HCT116 (cell line): Measurements from ENCODE around the gene LSM11. TPM values are rescaled to one million over a fixed set of nuclear protein-coding genes. Genes with fewer than 3 reads are reported as not detected.

Experiments used
- ATAC-seq: fragments of 200-7000 bp; cut with Tn5 transposase; 2 replicates; pipeline ENCODE4 v1.9.1; 2020; ENCODE audit warnings: mild to moderate bottlenecking, moderate library complexity
- BruUV-seq: library from RNA; stranded (reverse); fragments of 400-500 nt; replicated peaks from 2 replicates; lab custom pipeline; 2021; lab: Mats Ljungman, UMichigan
- CTCF ChIA-PET: fragments of 300-600 bp; sonication (Branson Sonifier 250); formaldehyde crosslinking; loops from one replicate; lab custom pipeline; 2021; ENCODE audit warnings: antibody characterized with exemption; lab: Charles Lee
- POLR2A ChIA-PET: fragments of 300-600, 350-600 bp; sonication (Branson Sonifier 250); formaldehyde crosslinking; loops from one replicate; lab custom pipeline; 2021; ENCODE audit warnings: antibody characterized with exemption; lab: Charles Lee
- RAD21 ChIA-PET, 2 experiments: fragments of 300-600 bp; sonication (Branson Sonifier 250); formaldehyde crosslinking; loops; one replicate each; lab custom pipeline; 2023; ENCODE audit warnings: low total read pairs in 2 of 2; ENCODE audit not compliant: uncharacterized antibody in 2 of 2, unreplicated experiment in 2 of 2, low non-redundant PET in 1 of 2; lab: Charles Lee
- DNase-seq: peaks from one replicate; pipeline ENCODE4 v3.0.0-alpha.2; 2010; ENCODE audit warnings: low read depth, low spot score
- H2AFZ ChIP-seq: fragments of 200-600 bp; shearing (Covaris generic), sonication (generic); 2 replicates; pipeline ENCODE4 v1.6.1; 2017; ENCODE audit warnings: low read depth, mixed run types, mixed read lengths, antibody characterized with exemption, low read length; ENCODE audit not compliant: poor library complexity, severe bottlenecking
- H3K27ac ChIP-seq: 2 replicates; pipeline ENCODE4 v1.5.1; 2012; ENCODE audit warnings: low read depth, low read length
- H3K27me3 ChIP-seq: fragments of 200-600 bp; sonication (generic); 2 replicates; pipeline ENCODE4 v1.6.1; 2016; ENCODE audit warnings: mixed run types, low read length, mixed read lengths; ENCODE audit not compliant: insufficient read depth
- H3K36me3 ChIP-seq, 2 experiments: fragments of 200-500 bp in 1 of 2; fragments of 200-600 bp in 1 of 2; sonication (Bioruptor generic) in 1 of 2; sonication (generic) in 1 of 2; 2 replicates each; pipeline versions ENCODE4 v1.5.1 to v1.6.1; 2014 to 2016; ENCODE audit warnings: low read length in 2 of 2, inconsistent platforms in 1 of 2, mixed read lengths in 1 of 2, mixed run types in 1 of 2; ENCODE audit not compliant: insufficient read depth in 2 of 2, control insufficient read depth in 1 of 2
- H3K4me1 ChIP-seq, 2 experiments: fragments of 200-600 bp in 1 of 2; sonication (generic) in 1 of 2; 2 replicates each; pipeline versions ENCODE4 v1.5.1 to v1.6.1; 2012 to 2017; ENCODE audit warnings: low read length in 2 of 2, inconsistent platforms in 1 of 2, mild to moderate bottlenecking in 1 of 2, mixed read lengths in 1 of 2, mixed run types in 1 of 2, moderate library complexity in 1 of 2; ENCODE audit not compliant: insufficient read depth in 2 of 2, control insufficient read depth in 1 of 2
- H3K4me2 ChIP-seq: fragments of 200-600 bp; sonication (generic); 2 replicates; pipeline ENCODE4 v1.6.1; 2017; ENCODE audit warnings: mixed run types, low read length, mixed read lengths
- H3K4me3 ChIP-seq, 2 experiments: fragments of 200-600 bp in 1 of 2; sonication (generic) in 1 of 2; replicated peaks in 1 of 2; 2 replicates each; pipeline ENCODE4 v1.5.1; 2011 to 2016; ENCODE audit warnings: low read length in 2 of 2, control low read depth in 1 of 2, low read depth in 1 of 2, mild to moderate bottlenecking in 1 of 2, mixed read lengths in 1 of 2, mixed run types in 1 of 2
- H3K79me2 ChIP-seq: fragments of 200-600 bp; sonication (generic); 2 replicates; pipeline ENCODE4 v1.6.1; 2017; ENCODE audit warnings: mild to moderate bottlenecking, mixed run types, low read length, moderate library complexity, mixed read lengths; ENCODE audit not compliant: insufficient read depth
- H3K9ac ChIP-seq: fragments of 200-600 bp; sonication (generic); 2 replicates; pipeline ENCODE4 v1.6.1; 2016; ENCODE audit warnings: low read length, mixed read lengths
- H3K9me2 ChIP-seq: fragments of 200-600 bp; sonication (generic), shearing (Covaris generic); 2 replicates; pipeline ENCODE4 v1.6.1; 2017; ENCODE audit warnings: mixed run types, mild to moderate bottlenecking, moderate library complexity; ENCODE audit not compliant: insufficient read depth
- H3K9me3 ChIP-seq, 2 experiments: fragments of 200-500 bp in 1 of 2; fragments of 200-600 bp in 1 of 2; sonication (Bioruptor generic) in 1 of 2; sonication (generic) in 1 of 2; 2 replicates each; pipeline ENCODE4 v1.6.1; 2014 to 2017; ENCODE audit warnings: low read length in 2 of 2, mixed read lengths in 2 of 2, inconsistent platforms in 1 of 2, low read depth in 1 of 2, mild to moderate bottlenecking in 1 of 2, mixed run types in 1 of 2, moderate library complexity in 1 of 2; ENCODE audit not compliant: control insufficient read depth in 1 of 2, insufficient read depth in 1 of 2
- H4K20me1 ChIP-seq: fragments of 200-600 bp; sonication (generic), shearing (Covaris generic); 2 replicates; pipeline ENCODE4 v1.6.1; 2017; ENCODE audit warnings: mixed run types, mild to moderate bottlenecking, moderate library complexity; ENCODE audit not compliant: insufficient read depth
- CEBPB ChIP-seq: IDR thresholded peaks from 2 replicates; pipeline ENCODE4 v1.6.1; 2012; ENCODE audit warnings: low read depth
- EGR1 ChIP-seq: IDR thresholded peaks from 2 replicates; pipeline ENCODE4 v1.6.1; 2012; ENCODE audit warnings: low read depth
- ELF1 ChIP-seq: IDR thresholded peaks from 2 replicates; pipeline ENCODE4 v1.6.1; 2012; ENCODE audit warnings: low read depth, borderline replicate concordance
- EZH2 ChIP-seq: fragments of 200-600 bp; sonication (generic); IDR thresholded peaks from 2 replicates; pipeline ENCODE4 v1.6.1; 2017; ENCODE audit warnings: antibody characterized with exemption, mixed run types
- POLR2A ChIP-seq: IDR thresholded peaks from 2 replicates; pipeline ENCODE4 v1.7.0; 2011; ENCODE audit warnings: borderline replicate concordance; ENCODE audit not compliant: insufficient read depth, insufficient read length; ENCODE audit errors: extremely low read depth
- POLR2AphosphoS5 ChIP-seq: IDR thresholded peaks from 2 replicates; pipeline ENCODE4 v1.6.1; 2011; ENCODE audit warnings: mild to moderate bottlenecking, low read depth, low read length, moderate library complexity
- TCF7L2 ChIP-seq: IDR thresholded peaks from 2 replicates; pipeline ENCODE4 v1.7.0; 2011; ENCODE audit warnings: borderline replicate concordance, inconsistent platforms; ENCODE audit not compliant: insufficient read depth, insufficient read length; ENCODE audit errors: extremely low read depth
- ZNF274 ChIP-seq: fragments of 200-500 bp; sonication (Bioruptor generic); IDR thresholded peaks from 2 replicates; pipeline ENCODE4 v1.6.1; 2014; ENCODE audit warnings: mild to moderate bottlenecking, low read depth, low read length, inconsistent platforms
- intact Hi-C: fragments of 100-400 bp; cut with micrococcal nuclease; formaldehyde crosslinking; loops from 2 replicates; pipeline ENCODE4 v1.10.0; 2022
- total RNA-seq: library from RNA; stranded (reverse); gene quantifications from one replicate; pipeline ENCODE4 v1.2.1, GENCODE V29; 2021; ENCODE audit not compliant: unreplicated experiment
- TF ChIP-seq, protein P1 (sequence below): IDR thresholded peaks from 2 replicates; pipeline ENCODE4 v1.6.1; 2012; ENCODE audit warnings: low read depth
- TF ChIP-seq, protein P2 (sequence below): IDR thresholded peaks from 2 replicates; pipeline ENCODE4 v1.6.1; 2011; ENCODE audit warnings: mild to moderate bottlenecking, low read length, moderate library complexity; ENCODE audit not compliant: insufficient replicate concordance; ENCODE audit errors: extremely low read depth
- TF ChIP-seq, protein P3 (sequence below), 3 experiments: fragments of 200-600 bp in 1 of 3; sonication (generic) in 1 of 3; IDR thresholded peaks in 2 of 3; conservative IDR thresholded peaks in 1 of 3; 2 replicates each; pipeline ENCODE4 v1.5.1; 2012 to 2017; ENCODE audit warnings: low read depth in 2 of 3, low read length in 2 of 3, antibody characterized with exemption in 1 of 3, borderline replicate concordance in 1 of 3, control low read depth in 1 of 3, mild to moderate bottlenecking in 1 of 3, mixed read lengths in 1 of 3, mixed run types in 1 of 3, moderate library complexity in 1 of 3; ENCODE audit not compliant: insufficient read depth in 1 of 3
- TF ChIP-seq, protein P4 (sequence below): IDR thresholded peaks from 2 replicates; pipeline ENCODE4 v1.6.1; 2012

The LSM11 gene
- total RNA-seq, 1 experiment from 2014 or later = 6.2 TPM

DNA sequence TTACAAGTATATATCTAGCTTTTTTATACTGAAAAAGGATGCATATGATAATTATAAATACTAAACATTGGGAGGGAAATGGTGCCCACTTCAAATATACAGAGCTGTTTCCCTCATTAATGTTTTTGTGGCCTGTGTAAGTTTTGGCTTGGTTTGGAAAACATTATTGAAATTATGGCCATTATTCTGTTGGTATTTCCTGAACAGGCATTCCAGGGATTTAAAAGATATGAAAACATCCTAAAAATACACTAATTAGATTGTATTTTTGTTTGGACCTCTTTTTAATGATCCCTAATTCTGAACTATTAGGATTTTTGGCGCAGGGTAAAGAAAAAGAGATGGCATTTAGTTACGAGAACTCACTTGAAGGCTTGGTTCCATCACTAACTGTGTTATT is 64.5 kb downstream of the LSM11 start:
- ATAC-seq = no peak
- H3K9me3 ChIP-seq = no peaks in the 10 kb centered on the region

More for the DNA sequence above, 64.5 kb downstream of the LSM11 start:
- TF ChIP-seq, protein P1, sequence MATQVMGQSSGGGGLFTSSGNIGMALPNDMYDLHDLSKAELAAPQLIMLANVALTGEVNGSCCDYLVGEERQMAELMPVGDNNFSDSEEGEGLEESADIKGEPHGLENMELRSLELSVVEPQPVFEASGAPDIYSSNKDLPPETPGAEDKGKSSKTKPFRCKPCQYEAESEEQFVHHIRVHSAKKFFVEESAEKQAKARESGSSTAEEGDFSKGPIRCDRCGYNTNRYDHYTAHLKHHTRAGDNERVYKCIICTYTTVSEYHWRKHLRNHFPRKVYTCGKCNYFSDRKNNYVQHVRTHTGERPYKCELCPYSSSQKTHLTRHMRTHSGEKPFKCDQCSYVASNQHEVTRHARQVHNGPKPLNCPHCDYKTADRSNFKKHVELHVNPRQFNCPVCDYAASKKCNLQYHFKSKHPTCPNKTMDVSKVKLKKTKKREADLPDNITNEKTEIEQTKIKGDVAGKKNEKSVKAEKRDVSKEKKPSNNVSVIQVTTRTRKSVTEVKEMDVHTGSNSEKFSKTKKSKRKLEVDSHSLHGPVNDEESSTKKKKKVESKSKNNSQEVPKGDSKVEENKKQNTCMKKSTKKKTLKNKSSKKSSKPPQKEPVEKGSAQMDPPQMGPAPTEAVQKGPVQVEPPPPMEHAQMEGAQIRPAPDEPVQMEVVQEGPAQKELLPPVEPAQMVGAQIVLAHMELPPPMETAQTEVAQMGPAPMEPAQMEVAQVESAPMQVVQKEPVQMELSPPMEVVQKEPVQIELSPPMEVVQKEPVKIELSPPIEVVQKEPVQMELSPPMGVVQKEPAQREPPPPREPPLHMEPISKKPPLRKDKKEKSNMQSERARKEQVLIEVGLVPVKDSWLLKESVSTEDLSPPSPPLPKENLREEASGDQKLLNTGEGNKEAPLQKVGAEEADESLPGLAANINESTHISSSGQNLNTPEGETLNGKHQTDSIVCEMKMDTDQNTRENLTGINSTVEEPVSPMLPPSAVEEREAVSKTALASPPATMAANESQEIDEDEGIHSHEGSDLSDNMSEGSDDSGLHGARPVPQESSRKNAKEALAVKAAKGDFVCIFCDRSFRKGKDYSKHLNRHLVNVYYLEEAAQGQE = no peak
- TF ChIP-seq EZH2 = no peak
- TF ChIP-seq, protein P2, sequence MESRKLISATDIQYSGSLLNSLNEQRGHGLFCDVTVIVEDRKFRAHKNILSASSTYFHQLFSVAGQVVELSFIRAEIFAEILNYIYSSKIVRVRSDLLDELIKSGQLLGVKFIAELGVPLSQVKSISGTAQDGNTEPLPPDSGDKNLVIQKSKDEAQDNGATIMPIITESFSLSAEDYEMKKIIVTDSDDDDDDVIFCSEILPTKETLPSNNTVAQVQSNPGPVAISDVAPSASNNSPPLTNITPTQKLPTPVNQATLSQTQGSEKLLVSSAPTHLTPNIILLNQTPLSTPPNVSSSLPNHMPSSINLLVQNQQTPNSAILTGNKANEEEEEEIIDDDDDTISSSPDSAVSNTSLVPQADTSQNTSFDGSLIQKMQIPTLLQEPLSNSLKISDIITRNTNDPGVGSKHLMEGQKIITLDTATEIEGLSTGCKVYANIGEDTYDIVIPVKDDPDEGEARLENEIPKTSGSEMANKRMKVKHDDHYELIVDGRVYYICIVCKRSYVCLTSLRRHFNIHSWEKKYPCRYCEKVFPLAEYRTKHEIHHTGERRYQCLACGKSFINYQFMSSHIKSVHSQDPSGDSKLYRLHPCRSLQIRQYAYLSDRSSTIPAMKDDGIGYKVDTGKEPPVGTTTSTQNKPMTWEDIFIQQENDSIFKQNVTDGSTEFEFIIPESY = no peak
- TF ChIP-seq ZNF274 = no peak
- TF ChIP-seq POLR2A = no peak
- TF ChIP-seq ELF1 = no peak
- TF ChIP-seq, protein P3, sequence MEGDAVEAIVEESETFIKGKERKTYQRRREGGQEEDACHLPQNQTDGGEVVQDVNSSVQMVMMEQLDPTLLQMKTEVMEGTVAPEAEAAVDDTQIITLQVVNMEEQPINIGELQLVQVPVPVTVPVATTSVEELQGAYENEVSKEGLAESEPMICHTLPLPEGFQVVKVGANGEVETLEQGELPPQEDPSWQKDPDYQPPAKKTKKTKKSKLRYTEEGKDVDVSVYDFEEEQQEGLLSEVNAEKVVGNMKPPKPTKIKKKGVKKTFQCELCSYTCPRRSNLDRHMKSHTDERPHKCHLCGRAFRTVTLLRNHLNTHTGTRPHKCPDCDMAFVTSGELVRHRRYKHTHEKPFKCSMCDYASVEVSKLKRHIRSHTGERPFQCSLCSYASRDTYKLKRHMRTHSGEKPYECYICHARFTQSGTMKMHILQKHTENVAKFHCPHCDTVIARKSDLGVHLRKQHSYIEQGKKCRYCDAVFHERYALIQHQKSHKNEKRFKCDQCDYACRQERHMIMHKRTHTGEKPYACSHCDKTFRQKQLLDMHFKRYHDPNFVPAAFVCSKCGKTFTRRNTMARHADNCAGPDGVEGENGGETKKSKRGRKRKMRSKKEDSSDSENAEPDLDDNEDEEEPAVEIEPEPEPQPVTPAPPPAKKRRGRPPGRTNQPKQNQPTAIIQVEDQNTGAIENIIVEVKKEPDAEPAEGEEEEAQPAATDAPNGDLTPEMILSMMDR (IDR thresholded peaks at IDR 0.05 in 2 of 3, conservative IDR thresholded peaks at IDR 0.05 in 1 of 3; ENCODE audit: borderline replicate concordance in 1 of 3, insufficient read depth in 1 of 3, low read depth in 2 of 3, low read length in 2 of 3) = no peak
- TF ChIP-seq EGR1 = no peak
- no peak for TF ChIP-seq POLR2AphosphoS5
- TF ChIP-seq, protein P4, sequence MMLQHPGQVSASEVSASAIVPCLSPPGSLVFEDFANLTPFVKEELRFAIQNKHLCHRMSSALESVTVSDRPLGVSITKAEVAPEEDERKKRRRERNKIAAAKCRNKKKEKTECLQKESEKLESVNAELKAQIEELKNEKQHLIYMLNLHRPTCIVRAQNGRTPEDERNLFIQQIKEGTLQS = no peak
- no peak for TF ChIP-seq CEBPB
- TF ChIP-seq TCF7L2 = no peak
- BruUV-seq = no TSS peak
- DNase-seq = no peak
- H3K4me1 ChIP-seq = no peaks in the 10 kb centered on the region
- peaks cover 30 to 37% of the 10 kb centered on the region in 2 experiments for H3K36me3 ChIP-seq
- H3K9me2 ChIP-seq = no peaks in the 10 kb centered on the region
- no peaks in the 10 kb centered on the region for H4K20me1 ChIP-seq
- no peak overlapping the region for H2AFZ ChIP-seq
- H3K27ac ChIP-seq = no peak overlapping the region
- intact Hi-C loops = no loop called here
- ChIA-PET RAD21 (no interaction called here), POLR2A (no interaction called here), CTCF (no interaction called here)
- H3K9ac ChIP-seq = no peak overlapping the region
- H3K4me3 ChIP-seq = no peak overlapping the region
- no peaks in the 10 kb centered on the region for H3K27me3 ChIP-seq
- no peak overlapping the region for H3K4me2 ChIP-seq
- H3K79me2 ChIP-seq = no peaks in the 10 kb centered on the region
